Measurements from ENCODE around the gene CREBBP. TPM values are rescaled to one million over a fixed set of nuclear protein-coding genes. Genes with fewer than 3 reads are reported as not detected.
"Not testable (repeated sequence)": the region's sequence is repeated elsewhere in the genome, so short reads cannot be mapped to it uniquely, and the experiment has no call there.

Gene CREBBP
- polyA plus RNA-seq, 4 donors: 70.0 to 94.1 (median 84.9) TPM

DNA sequence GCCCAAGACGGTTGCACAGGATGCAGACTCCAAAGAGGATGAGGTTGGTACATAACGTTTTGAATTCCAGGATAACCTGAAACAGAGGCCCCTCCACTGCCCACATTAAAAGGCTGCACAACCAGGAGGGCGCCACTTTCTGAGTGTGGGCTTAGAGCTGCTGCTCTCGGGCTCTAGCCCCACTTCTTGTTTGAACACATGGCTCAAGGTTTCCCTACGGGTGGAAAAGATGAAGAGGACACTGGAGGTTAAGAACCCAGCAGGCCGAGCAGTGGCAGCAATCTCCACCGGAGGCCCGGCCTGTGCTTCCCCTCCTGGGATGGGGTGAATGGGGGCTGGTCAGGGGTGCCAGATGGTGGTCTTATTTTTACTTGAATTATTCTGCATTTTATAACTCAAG lies 155.2 kb downstream of the CREBBP start:
- no peak for DNase-seq (ENCODE audit: low read depth in 4 of 4, low spot score in 3 of 4)

DNA sequence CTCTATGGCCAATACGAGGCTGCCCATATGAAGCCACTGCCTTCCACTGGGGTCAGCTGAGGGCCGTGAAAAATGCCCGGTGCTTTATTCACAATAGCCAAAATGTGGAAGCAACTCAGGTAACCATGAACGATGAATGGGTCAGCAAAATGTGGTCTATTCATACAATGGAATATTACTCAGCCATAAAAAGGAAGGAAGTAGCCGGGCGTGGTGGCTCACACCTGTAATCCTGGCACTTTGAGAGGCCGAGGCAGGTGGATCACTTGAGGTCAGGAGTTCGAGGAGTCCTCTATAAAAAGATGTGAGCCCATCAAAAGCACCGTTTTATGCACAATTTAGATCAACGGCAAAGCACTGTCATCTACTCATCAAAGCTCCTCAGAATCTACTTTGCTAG lies 158.0 kb downstream of the CREBBP start:
- DNase-seq (ENCODE audit: low read depth in 4 of 4, low spot score in 3 of 4): no peak

DNA sequence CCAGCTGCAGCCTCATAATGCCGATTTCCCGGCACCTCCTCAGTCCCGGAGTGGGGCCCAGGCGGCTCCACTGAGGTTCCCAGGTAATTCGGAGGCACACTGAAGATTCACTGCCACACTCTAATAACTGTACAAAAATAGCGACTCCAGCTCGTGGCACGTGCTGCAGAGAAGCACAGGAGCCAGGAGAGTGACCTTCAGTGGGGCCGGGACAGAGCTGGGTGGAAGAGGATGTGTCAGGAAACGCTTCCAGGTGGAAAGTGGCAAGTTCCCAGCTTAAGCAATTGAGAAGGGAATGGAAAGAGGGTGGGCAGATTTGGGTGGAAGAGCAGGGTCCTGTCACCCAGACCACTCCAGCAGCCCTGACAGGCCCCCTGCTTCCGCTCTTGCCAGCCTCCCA lies 160.1 kb downstream of the CREBBP start:
- no peak for DNase-seq (ENCODE audit: low read depth in 4 of 4, low spot score in 3 of 4)

DNA sequence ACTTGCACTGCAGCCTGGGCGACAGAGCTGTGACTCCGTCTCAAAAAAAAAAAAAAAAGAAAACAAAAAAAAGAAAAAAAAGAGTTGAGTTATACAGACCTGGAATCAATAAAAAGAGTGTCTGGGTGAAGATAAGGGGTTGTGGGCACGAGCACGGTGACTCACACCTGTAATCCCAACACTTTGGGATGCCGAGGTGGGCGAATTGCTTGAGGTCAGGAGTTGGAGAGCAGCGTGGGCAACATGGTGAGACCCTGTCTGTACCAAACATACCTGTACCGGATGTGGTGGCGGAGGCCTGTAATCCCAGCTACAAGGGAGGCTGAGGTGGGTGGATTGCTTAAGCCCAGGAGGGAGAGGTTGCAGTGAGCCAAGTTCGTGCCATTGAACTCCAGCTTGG lies 161.9 kb downstream of the CREBBP start:
- DNase-seq (ENCODE audit: low read depth in 4 of 4, low spot score in 3 of 4): no peak

DNA sequence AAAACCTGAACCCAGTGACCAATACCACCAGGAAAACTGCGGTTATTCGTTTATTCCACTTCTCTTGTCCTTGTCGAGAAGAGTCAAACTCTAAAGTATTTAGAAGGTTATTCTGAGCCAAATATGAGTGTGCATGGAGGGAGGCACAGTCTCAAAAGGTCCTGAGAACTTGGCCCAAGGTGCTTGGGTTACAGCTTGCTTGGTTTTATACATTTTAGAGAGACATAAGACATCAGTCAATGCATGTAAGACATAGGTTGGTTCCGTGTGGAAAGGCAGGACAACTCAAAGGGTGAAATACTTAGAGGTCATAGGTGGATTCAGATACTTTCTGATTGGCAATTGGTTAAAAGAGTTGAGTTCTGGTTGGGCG lies 162.5 kb downstream of the CREBBP start:
- no peak for DNase-seq (ENCODE audit: low read depth in 4 of 4, low spot score in 3 of 4)

DNA sequence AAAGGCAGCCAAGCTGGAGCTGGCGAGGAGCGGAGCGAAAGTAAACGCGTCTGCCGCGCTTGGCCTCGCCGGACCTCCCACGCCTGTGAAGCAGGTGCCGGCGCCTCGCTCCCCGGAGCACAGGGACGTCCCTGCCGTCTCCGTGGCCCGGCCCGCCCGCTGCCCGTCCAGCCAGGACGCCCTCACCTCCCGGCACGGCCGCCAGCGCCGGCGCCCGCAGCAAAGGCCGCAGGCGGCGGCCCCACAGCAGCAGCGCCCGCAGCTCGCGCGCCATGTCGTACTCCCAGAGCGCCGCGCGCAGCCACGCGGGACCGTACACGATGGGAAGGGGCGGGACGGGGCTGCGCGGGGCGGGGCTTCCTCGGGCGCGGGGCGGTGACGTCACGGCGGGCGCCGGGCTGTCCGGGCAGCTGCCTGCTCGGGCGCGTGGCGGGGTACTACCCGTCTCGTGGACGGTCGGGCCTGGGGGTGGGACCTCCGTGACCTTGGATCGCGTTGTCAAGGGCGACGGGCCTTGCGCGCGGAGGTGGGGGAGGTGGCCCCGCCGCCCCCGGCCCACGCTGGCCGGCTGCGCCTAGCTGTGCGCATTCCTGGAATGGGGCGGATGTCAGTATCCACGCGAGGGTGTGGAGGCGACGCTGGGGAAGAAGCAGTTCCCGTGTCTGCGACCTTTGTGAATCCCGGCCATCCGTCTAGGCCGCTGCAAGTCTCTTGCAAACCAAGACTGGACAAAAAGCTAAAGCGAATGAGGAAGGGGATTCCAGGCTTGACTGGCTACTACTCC lies 163.1 kb downstream of the CREBBP start, which contains the start of gene TRAP1:
TSS of gene TRAP1 (minus strand) at position 290 of the 784 bp plus-strand sequence. CDS start at position 274, 16 bp downstream.
- peak; percentile 25 to 72 (median 64) for DNase-seq (ENCODE audit: low read depth in 4 of 4, low spot score in 3 of 4)

DNA sequence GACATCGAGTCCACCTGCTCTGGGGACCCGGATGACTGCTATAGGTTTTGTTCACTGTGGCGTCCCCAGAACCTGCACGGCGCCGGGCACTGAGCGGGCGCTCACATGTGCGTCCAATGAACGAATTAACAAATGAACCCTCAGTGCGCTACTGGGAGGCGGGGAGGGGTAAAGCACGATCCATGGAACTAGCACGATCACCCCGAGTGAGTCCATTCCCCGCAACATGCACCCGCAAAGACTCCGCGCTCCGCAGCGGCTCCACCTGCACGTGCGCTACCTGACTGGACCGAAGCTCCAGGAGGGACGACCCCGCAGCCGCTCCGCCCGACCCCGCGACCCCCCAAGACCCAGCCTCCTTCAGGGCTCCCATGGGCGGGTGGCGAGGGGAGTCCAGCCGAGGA lies 163.7 kb downstream of the CREBBP start:
- no peak for DNase-seq (ENCODE audit: low read depth in 4 of 4, low spot score in 3 of 4)

DNA sequence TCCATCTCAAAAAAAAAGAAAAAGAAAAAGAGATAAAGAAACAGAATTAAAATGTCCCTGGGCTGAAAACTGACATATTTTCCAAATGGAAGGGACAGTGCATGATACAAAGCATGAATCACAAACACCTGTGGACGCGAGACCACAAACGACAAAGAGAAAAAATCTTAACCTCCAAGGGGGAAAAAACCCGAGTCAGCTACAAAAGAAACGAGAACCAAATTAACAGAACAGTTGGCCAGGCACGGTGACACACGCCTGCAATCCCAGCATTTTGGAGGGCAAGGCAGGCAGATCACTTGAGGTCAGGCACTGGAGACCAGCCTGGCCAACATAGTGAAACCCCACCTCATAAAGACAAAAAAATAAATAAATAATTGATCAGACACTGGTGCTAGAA lies 165.1 kb downstream of the CREBBP start:
- DNase-seq (ENCODE audit: low read depth in 4 of 4, low spot score in 3 of 4): no peak

DNA sequence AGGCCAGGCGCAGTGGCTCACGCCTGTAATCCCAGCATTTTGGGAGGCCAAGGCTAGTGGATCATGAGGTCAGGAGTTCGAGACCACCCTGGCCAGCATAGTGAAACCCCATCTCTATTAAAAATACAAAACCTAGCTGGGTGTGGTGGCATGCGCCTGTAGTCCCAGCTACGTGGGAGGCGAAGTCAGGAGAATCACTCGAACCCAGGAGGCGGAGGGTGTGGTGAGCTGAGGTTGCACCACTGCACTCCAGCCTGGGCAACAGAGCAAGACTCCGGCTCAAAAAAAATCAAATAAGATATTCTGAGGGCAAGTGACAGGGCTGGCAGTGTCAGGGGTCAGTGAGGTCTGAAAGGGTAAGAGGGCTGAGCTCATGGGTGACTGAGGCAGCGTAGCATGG lies 166.1 kb downstream of the CREBBP start:
- DNase-seq (ENCODE audit: low read depth in 4 of 4, low spot score in 3 of 4): not testable (repeated sequence)

DNA sequence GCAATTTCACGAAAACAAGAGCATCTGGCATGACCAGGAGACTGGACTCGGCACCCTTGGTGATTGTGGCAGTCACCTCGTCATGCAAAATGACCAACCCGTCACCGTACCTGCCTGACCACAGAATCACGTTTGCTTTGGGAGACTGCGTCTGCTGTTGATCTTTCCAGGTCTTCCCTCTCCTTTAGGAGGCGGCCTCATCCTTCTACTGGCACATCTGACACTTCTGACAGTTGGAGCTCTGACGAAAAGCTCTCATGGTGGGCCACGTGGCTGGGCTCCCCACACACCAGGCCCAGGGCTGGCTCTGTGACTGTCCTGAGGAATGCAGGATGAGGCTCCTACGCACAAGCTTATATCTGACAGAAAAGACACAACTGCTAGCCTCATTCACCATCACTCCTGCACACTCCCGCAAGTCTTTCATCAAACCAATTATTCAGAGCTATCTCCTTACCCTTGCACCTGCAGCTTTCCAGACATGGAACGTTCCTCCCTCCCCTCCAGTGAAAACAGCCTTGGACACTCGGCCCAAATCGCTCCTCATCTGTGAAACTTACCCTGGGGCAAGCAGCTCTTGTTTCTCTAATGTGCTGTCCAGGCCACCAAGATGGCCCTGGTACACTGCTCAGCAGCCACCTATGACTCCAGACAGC lies 166.8 kb downstream of the CREBBP start:
- DNase-seq (ENCODE audit: low read depth in 4 of 4, low spot score in 3 of 4): no peak

DNA sequence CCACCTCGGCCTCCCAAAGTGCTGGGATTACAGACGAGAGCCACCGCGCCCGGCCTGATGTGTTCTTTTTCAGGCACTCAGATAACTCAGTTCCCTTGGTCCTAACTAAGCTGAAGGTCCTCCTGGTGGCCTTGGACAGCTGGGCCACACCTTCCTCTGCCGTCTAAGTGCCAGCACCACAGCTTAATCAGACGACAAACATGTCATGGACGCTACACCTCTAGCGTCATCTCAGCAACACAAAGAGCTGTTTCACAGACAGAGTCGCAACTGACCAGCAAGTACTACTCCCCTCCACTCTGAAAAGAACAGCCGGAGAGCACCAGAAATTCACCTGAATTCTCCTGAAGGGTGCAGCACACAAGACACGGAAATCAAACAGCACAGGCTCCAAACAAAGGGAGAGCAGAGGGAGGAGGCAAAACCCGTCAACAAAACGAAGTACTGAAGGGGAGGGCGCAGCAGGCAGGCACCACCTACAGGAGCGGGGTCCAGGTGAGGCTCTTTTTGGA lies 167.6 kb downstream of the CREBBP start:
- DNase-seq (ENCODE audit: low read depth in 4 of 4, low spot score in 3 of 4): no peak

DNA sequence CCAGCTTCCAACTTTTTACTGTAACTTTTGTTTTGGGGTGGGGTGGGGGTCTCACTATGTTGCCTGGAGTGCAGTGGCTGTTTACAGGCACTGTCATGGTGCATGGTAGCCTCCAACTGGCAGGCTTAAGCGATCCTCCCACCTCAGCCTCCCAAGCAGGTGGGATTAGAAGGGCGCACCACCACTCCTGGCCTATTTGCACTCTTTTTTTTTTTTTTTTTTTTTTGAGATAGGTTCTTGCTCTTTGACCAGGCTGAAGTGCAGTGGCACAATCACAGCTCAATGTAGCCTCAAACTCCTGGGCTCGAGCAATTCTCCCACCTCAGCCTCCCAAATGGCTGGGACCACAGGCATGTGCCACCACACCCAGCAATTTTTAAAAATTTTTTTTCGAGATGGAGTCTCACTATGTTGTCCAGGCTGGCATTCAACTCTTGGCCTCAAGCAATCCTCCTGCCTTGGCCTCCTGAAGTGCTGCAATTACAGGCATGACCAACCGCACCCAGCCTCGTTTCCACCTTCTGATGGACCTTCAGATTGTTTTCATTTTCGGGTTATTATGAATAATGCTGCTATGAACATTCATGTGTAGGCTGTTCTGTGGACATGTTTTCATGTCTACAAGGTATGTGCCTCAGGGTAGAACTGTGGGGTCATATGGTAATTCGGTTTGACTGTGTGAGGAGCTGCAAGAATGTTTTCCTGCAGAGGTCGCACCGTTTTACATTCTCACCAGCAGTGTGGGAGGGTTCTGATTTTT lies 174.1 kb downstream of the CREBBP start:
- DNase-seq (ENCODE audit: low read depth in 4 of 4, low spot score in 3 of 4): no peak

DNA sequence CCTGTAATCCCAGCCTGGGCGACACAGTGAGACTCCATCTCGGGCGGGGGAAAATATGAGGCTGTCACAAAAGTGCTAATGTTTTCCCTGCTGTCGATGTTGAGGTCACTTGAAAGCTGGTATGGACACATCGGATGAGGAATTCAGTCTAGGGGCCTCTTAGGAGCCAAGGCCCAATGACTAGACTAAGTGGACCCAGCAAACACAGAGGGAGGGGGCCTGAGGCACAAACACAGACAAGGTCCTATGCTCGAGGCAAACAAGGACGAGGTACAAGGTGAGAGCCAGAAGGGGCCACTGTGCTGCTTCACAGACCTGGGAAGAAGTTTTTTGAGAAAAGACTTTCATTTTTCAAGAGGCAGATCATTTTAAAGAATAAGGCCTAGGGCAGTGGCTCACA lies 178.4 kb downstream of the CREBBP start:
- no peak for DNase-seq (ENCODE audit: low read depth in 4 of 4, low spot score in 3 of 4)

DNA sequence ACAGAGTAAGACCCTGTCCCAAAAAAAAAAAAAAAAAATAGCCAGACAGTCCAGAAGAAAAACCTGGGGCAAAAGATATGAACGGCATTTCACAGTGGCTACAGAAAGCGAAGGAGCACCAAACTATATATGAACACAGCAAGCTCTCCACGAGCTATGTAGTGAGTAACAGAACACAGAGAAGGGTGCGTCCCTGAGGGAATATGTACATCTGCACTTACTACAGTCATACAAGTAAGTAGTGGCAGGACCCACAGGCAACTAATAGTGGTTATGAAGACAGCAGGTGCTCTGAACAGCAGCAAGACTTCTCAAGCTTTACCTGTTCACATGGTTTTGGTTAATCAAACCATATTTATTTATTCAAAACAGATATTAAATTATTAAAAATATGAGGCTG lies 179.0 kb downstream of the CREBBP start:
- DNase-seq (ENCODE audit: low read depth in 4 of 4, low spot score in 3 of 4): no peak

DNA sequence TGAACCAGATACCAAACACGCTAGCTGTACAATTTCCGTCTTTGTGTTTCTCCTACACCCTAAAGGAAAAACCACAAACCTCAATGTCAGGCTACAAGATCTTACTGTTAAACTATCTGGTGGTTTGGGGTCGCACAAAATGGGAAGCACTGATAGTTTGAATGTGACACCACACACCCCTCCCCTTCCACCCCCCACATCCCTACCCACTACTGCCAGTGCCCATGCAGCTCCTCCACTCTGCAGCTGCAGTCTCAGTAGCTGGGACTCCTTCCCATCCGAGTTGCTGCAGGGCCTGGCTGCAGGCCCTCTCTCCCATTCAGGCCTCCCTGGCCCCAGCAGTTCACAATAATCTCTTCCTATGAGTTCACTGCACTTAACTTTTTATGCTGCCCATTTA lies 181.6 kb downstream of the CREBBP start:
- no peak for DNase-seq (ENCODE audit: low read depth in 4 of 4, low spot score in 3 of 4)

DNA sequence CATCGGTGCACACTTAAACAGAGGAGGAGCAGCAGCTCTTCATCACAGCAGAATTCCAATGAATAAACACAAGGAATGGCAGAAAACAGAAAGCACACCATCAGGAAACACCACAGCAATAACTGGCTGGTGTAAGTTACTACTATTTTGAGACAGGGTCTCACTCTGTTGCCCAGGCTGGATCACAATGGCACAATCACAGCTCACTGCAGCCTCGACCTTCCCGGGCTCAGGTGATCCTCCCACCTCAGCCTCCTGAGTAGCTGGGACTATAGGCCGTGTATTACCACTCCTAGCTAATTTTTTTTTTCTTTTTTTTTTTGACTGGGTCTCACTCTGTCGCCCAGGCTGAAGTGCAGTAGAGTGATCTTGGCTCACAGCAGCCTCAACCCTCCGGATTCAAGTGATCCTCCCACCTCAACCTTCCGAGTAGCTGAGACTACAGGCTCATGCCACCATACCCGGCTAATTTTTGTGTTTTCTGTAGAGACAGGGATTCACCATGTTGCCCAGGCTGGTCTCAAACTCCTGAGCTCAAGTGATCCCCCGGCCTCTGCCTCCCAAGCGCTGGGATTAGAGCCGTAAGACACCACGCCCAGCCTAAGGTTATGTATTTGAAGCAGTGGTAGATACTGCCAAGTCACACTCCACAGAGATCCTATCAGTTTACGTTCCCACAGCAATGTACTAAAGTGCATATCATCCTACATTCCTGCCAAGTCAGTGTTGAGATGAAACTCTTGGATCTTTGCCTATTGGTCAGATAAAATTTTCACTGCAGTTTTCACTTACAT lies 183.9 kb downstream of the CREBBP start:
- DNase-seq (ENCODE audit: low read depth in 4 of 4, low spot score in 3 of 4): no peak

DNA sequence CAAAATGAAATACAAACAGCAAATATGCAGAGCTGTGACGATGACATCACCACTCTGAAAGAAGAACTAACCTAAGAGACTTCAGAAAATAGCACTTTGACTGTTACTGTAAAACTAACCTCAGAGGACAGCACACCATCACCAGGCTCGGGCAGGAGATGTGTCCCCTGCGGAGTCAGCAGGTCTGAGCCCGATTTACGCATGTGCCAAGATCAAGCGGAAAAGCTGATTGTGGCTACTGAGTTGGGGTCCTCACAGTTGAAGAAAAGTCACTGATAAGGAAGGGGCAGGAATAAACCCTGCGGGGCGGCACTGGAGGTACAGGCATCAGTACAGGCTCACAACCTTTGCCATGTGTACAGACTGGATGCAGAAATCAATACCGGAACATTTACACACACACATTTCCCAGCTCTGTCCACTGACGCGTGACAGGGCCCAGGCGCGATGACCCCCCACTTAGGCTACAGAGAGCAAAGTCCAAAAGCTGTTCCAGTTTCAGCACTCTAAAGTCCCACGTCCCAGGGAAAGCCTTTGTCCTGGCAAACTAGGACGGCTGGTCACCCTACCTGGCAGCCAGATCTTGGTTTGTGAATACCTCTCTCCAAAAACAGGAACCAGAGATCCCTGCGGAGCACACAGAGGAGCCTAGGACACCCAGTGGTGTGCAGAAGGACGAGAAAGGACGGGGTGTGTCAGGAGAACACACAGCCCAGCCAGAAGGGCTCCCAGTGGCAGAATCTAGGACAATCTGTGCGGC lies 184.7 kb downstream of the CREBBP start:
- DNase-seq (ENCODE audit: low read depth in 4 of 4, low spot score in 3 of 4): no peak

DNA sequence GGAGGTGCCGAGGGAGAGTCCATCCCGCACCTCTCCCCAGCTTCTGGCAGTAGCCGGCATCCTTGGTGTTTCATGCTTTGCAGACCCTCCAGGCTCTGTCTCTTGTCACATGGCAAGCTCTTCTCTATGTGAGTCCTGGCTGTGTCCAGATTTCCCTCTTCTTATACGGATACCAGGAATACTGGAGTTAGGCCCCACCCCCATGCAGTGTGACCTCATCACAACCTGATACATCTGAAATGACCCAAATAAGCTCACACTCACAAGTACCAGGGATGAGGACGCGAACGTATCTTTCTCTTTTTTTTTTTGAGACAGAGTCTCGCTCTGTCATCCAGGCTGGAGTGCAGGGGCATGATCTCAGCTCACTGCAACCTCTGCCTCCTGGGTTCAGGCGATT lies 186.5 kb downstream of the CREBBP start:
- DNase-seq (ENCODE audit: low read depth in 4 of 4, low spot score in 3 of 4): no peak

DNA sequence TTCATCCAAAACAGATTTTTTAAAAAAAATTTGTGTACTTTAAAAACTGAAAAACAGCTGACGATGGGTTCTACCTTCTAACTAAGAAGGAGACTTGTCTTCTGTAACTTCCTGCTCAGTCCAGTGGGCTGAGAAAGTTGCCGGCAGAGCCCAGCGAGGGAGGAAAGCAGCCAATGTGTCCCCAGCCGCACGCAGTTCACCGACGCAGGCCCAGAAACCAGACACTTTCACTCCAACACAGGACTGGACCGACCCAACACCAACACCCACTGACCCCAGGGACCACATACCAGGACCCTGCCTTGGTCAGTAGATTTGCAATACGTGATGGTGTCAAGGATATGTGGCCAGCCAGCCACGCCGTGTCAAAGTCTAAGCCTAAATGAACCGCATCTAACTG lies 188.8 kb downstream of the CREBBP start:
- no peak for DNase-seq (ENCODE audit: low read depth in 4 of 4, low spot score in 3 of 4)
